PC-3 (cell line): ENCODE measurements around the gene CACNB3. TPM values are rescaled to one million over a fixed set of nuclear protein-coding genes. Genes with fewer than 3 reads are reported as not detected.

ENCODE experiments used
- ATAC-seq: fragments of 200-7000 bp; cut with Tn5 transposase; 2 replicates; pipeline ENCODE4 v1.9.1; 2020; ENCODE audit warnings: mild to moderate bottlenecking, moderate library complexity
- BruUV-seq: library from RNA; stranded (reverse); fragments of 400-500 nt; replicated peaks from 2 replicates; lab custom pipeline; 2021; lab: Mats Ljungman, UMichigan
- CTCF ChIA-PET: fragments of 300-600 bp; sonication (Branson Sonifier 250); formaldehyde crosslinking; loops from one replicate; lab custom pipeline; 2022; ENCODE audit warnings: antibody characterized with exemption; lab: Charles Lee
- POLR2A ChIA-PET: fragments of 300-600 bp; sonication (Branson Sonifier 250); formaldehyde crosslinking; loops from one replicate; lab custom pipeline; 2022; ENCODE audit warnings: antibody characterized with exemption; ENCODE audit not compliant: unreplicated experiment; lab: Charles Lee
- DNase-seq: peaks from one replicate; pipeline ENCODE4 v3.0.0-alpha.2; 2015
- H2AFZ ChIP-seq: fragments of 300-600 bp; sonication (generic); 2 replicates; pipeline ENCODE4 v1.6.0; 2016; ENCODE audit warnings: antibody characterized with exemption, low read length
- H3F3A ChIP-seq: fragments of 300-600 bp; sonication (generic); one replicate; pipeline ENCODE4 v1.6.0; 2017; ENCODE audit warnings: antibody characterized with exemption, low read length, control low read depth, mild to moderate bottlenecking; ENCODE audit not compliant: unreplicated experiment
- H3K27ac ChIP-seq: fragments of 300-600 bp; sonication (generic); 2 replicates; pipeline ENCODE4 v1.5.1; 2016; ENCODE audit warnings: mild to moderate bottlenecking, low read length
- H3K27me3 ChIP-seq: fragments of 300-600 bp; sonication (generic); 2 replicates; pipeline ENCODE4 v1.6.1; 2016; ENCODE audit warnings: low read length, mixed read lengths
- H3K36me3 ChIP-seq: fragments of 300-600 bp; sonication (generic); 2 replicates; pipeline ENCODE4 v1.6.1; 2016; ENCODE audit warnings: low read depth, mixed run types, low read length, mixed read lengths
- H3K4me1 ChIP-seq: fragments of 300-600 bp; sonication (generic); 2 replicates; pipeline ENCODE4 v1.5.1; 2016; ENCODE audit warnings: low read length; ENCODE audit not compliant: insufficient read depth
- H3K4me2 ChIP-seq: fragments of 300-600 bp; sonication (generic); 2 replicates; pipeline ENCODE4 v1.6.0; 2016; ENCODE audit warnings: low read length
- H3K4me3 ChIP-seq: fragments of 300-600 bp; sonication (generic); 2 replicates; pipeline ENCODE4 v1.5.1; 2016; ENCODE audit warnings: mild to moderate bottlenecking, low read length, mixed read lengths
- H3K79me2 ChIP-seq: fragments of 300-600 bp; sonication (generic); 2 replicates; pipeline ENCODE4 v1.6.1; 2017; ENCODE audit warnings: low read length, mixed read lengths
- H3K9ac ChIP-seq: fragments of 300-600 bp; sonication (generic); 2 replicates; pipeline ENCODE4 v1.6.0; 2016; ENCODE audit warnings: mild to moderate bottlenecking, low read length
- H3K9me2 ChIP-seq: fragments of 300-600 bp; sonication (generic); replicated peaks from 2 replicates; pipeline ENCODE4 v1.6.1; 2016; ENCODE audit warnings: mixed run types, low read length, mixed read lengths
- H3K9me3 ChIP-seq: fragments of 300-600 bp; sonication (generic); 2 replicates; pipeline ENCODE4 v1.6.1; 2016; ENCODE audit warnings: low read length, mixed read lengths
- H4K20me1 ChIP-seq: fragments of 300-600 bp; sonication (generic); 2 replicates; pipeline ENCODE4 v1.6.1; 2016; ENCODE audit warnings: low read length, mixed read lengths
- CTCF ChIP-seq: fragments of 300-600 bp; sonication (generic); conservative IDR thresholded peaks from 2 replicates; pipeline ENCODE4 v1.5.1; 2017; ENCODE audit warnings: antibody characterized with exemption, low read depth, mild to moderate bottlenecking, low read length
- EZH2 ChIP-seq: fragments of 300-600 bp; sonication (generic); IDR thresholded peaks from one replicate; pipeline ENCODE4 v1.6.1; 2017; ENCODE audit warnings: antibody characterized with exemption, mild to moderate bottlenecking, low read length; ENCODE audit not compliant: unreplicated experiment
- EZH2phosphoT487 ChIP-seq: fragments of 300-600 bp; sonication (generic); IDR thresholded peaks from 2 replicates; pipeline ENCODE4 v1.6.1; 2018; ENCODE audit warnings: mild to moderate bottlenecking, antibody characterized with exemption, low read length, borderline replicate concordance
- intact Hi-C: fragments of 100-400 bp; cut with micrococcal nuclease; formaldehyde crosslinking; loops from 2 replicates; pipeline ENCODE4 v1.9.0; 2023
- total RNA-seq: library from RNA; depleted of rRNA; stranded (reverse); fragments of >200 nt; gene quantifications from 2 replicates; pipeline ENCODE4 v1.2.3, GENCODE V29; 2014

Gene CACNB3
- total RNA-seq, 1 experiment from 2014 or later: 21.4 TPM

GRCh38 chr12:48788854-48789775 lies 29.2 kb upstream of the CACNB3 start, which contains the start of gene ADCY6:
Gene ADCY6, minus strand, starts transcription at chr12:48789089. Its CDS starts 5,655 bp downstream, at chr12:48783434.
- H4K20me1 ChIP-seq: no peaks in the 10 kb centered on the region
- BruUV-seq: no TSS peak
- peak within 1 kb of the TSS; percentile 99 for H3K4me3 ChIP-seq
- ChIA-PET POLR2A (interaction anchor here (0.7 kb wide), 2 partner anchors 107 to 1101 kb away, joined by 6 to 10 read pairs; partner anchors contain the start of gene KANSL2), CTCF (interaction anchor here (0.6 to 1.0 kb wide), 2 partner anchors 25 to 578 kb away, joined by 5 read pairs; no protein-coding TSS in a partner anchor)
- H2AFZ ChIP-seq: peak within 1 kb of the TSS; percentile 100
- peaks cover 16% of the 10 kb centered on the region for H3K4me1 ChIP-seq
- H3K9me3 ChIP-seq: no peaks in the 10 kb centered on the region
- no peaks in the 10 kb centered on the region for H3K36me3 ChIP-seq
- DNase-seq (peak; percentile 72), ATAC-seq (peak; percentile 88)
- no peak within 1 kb of the TSS for H3K27ac ChIP-seq
- H3K9ac ChIP-seq: peak within 1 kb of the TSS; percentile 77
- no peaks in the 10 kb centered on the region for H3K9me2 ChIP-seq
- intact Hi-C loops: no loop called here
- peak within 1 kb of the TSS; percentile 100 for H3K4me2 ChIP-seq
- peaks cover 38% of the 10 kb centered on the region for H3K79me2 ChIP-seq
- H3F3A ChIP-seq: no peaks in the 10 kb centered on the region
- no peaks in the 10 kb centered on the region for H3K27me3 ChIP-seq
- no peak for TF ChIP-seq CTCF
- no peak for TF ChIP-seq EZH2
- no peak for TF ChIP-seq EZH2phosphoT487

- BruUV-seq: TSS peak; percentile 56
- no peak overlapping the region for H3K9ac ChIP-seq
- POLR2A ChIA-PET: interaction anchor here (0.7 kb wide), 1 partner anchor 1102 kb away, joined by 10 read pairs; no protein-coding TSS in a partner anchor
- H3K4me2 ChIP-seq: peak overlapping the region; percentile 99
- no peak for DNase-seq
- CTCF ChIA-PET: interaction anchor here (0.6 to 1.0 kb wide), 2 partner anchors 25 to 577 kb away, joined by 5 read pairs; no protein-coding TSS in a partner anchor
- H3K4me3 ChIP-seq: peak overlapping the region; percentile 99
- H3K27me3 ChIP-seq: no peaks in the 10 kb centered on the region
- intact Hi-C loops: no loop called here
- H3K4me1 ChIP-seq: peaks cover 22% of the 10 kb centered on the region
- H2AFZ ChIP-seq: peak overlapping the region; percentile 100
- H4K20me1 ChIP-seq: no peaks in the 10 kb centered on the region
- no peak for TF ChIP-seq CTCF
- no peak for TF ChIP-seq EZH2phosphoT487
- no peak for TF ChIP-seq EZH2
- peaks cover 36% of the 10 kb centered on the region for H3K79me2 ChIP-seq
- no peaks in the 10 kb centered on the region for H3K9me3 ChIP-seq
- no peaks in the 10 kb centered on the region for H3F3A ChIP-seq
- no peak for ATAC-seq
- no peak overlapping the region for H3K27ac ChIP-seq
- H3K36me3 ChIP-seq: no peaks in the 10 kb centered on the region
- no peaks in the 10 kb centered on the region for H3K9me2 ChIP-seq
Measured at GRCh38 chr12:48789858-48790326, 28.4 kb upstream of the CACNB3 start.
